ENCODE results near the gene LINC01488.

LINC01488 gene

DNA sequence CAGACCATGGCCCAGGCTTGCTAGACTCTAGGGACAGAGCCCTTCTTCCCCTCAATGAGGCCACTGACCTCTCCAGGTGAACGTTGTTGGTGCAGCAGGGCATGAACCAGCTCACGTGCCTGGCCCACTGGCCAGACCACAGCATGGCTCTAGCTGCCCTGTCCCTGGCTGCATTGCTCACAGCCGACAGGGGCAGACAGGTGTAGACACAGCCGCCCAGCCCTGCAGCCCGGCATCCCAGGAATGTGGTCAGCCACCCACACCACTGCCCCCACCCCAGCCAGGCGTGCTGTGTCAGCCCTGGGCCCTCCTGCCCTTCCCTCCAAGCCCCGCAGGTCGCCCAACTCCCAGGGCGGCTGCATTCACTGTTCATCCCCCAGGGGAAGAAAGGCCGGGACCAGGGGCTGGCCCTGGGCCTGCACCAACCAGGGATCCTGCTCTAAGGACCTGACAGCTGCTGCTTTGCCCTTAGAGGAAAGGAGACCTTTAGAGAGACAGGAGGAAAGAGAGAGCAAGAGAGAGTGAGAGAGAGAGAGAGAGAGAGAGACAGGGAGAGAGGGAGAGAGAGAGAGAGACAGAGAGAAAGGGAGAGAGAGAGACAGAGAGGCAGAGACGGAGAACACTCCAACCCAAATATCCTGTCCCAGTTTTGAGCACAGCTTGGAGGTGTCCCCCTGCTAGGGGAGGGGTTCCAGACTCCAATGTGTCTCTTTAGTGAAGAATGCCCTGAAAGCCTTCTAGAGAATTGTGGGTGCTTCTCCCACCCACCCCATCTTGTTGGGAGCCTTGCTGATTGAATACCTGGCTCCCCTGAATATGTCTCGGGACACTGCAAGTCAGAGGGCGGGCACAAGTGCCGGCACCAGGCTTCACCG, 44.2 kb upstream of the LINC01488 start:
- no peak overlapping the region for H3K4me3 ChIP-seq (ENCODE audit: control insufficient read depth in 1 of 7, extremely low read depth in 1 of 7, insufficient read depth in 4 of 7, low read depth in 2 of 7, low read length in 6 of 7)
- H3K27ac ChIP-seq (ENCODE audit: insufficient read depth in 1 of 2, low read depth in 1 of 2, low read length in 2 of 2, poor library complexity in 1 of 2, severe bottlenecking in 2 of 2): no peak overlapping the region
- POLR2A ChIA-PET: interaction anchor here (1.3 to 1.8 kb wide), 2 partner anchors 12 to 140 kb away, joined by 4 to 6 read pairs; no protein-coding TSS in a partner anchor
- no peaks in the 10 kb centered on the region for H3K36me3 ChIP-seq (ENCODE audit: control insufficient read depth in 4 of 4, insufficient read depth in 4 of 4, low read length in 3 of 4)
- DNase-seq: no peak
- CTCF ChIA-PET: interaction anchor here (1.0 to 1.5 kb wide), 3 partner anchors 8 to 59 kb away, joined by 3 to 4 read pairs (median 3); no protein-coding TSS in a partner anchor
- no peaks in the 10 kb centered on the region for H3K9me3 ChIP-seq (ENCODE audit: control extremely low read depth in 1 of 5, control insufficient read depth in 4 of 5, insufficient read depth in 2 of 5, low read depth in 1 of 5, low read length in 4 of 5)
- H3K27me3 ChIP-seq (replicated peaks in 2 of 5; ENCODE audit: control insufficient read depth in 4 of 5, insufficient read depth in 5 of 5, low read length in 4 of 5): no peaks in the 10 kb centered on the region
- peaks cover 0 to 34% (median 29%) of the 10 kb centered on the region in 4 experiments for H3K4me1 ChIP-seq (ENCODE audit: control extremely low read depth in 1 of 4, control insufficient read depth in 4 of 4, insufficient read depth in 4 of 4, low read length in 3 of 4)
- 93% methylated on average over 8 of the region's 15 CpGs for WGBS (ENCODE audit: insufficient coverage)

DNA sequence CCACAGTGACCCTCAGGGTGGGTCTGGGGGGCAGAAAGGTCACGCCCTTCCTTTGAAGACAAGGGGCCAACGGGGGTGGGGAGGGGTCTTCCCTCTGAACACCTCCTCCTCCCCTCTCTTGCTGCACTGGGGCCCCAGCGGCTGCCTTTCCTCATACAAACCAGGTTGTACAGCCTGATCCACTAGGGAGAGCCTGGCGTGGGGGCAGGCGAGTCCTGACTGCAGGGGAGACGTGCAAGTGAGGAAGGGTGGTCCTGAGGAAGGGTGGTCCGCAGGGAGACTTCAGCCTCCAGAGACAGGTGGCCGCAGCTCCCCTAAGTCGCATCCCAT, 43.6 kb upstream of the LINC01488 start:
- Histone ChIP-seq H3K4me3 (ENCODE audit: control insufficient read depth in 1 of 7, extremely low read depth in 1 of 7, insufficient read depth in 4 of 7, low read depth in 2 of 7, low read length in 6 of 7) (no peak overlapping the region), H3K27ac (ENCODE audit: insufficient read depth in 1 of 2, low read depth in 1 of 2, low read length in 2 of 2, poor library complexity in 1 of 2, severe bottlenecking in 2 of 2) (no peak overlapping the region), H3K36me3 (ENCODE audit: control insufficient read depth in 4 of 4, insufficient read depth in 4 of 4, low read length in 3 of 4) (no peaks in the 10 kb centered on the region), H3K9me3 (ENCODE audit: control extremely low read depth in 1 of 5, control insufficient read depth in 4 of 5, insufficient read depth in 2 of 5, low read depth in 1 of 5, low read length in 4 of 5) (no peaks in the 10 kb centered on the region), H3K27me3 (replicated peaks in 2 of 5; ENCODE audit: control insufficient read depth in 4 of 5, insufficient read depth in 5 of 5, low read length in 4 of 5) (no peaks in the 10 kb centered on the region), H3K4me1 (ENCODE audit: control extremely low read depth in 1 of 4, control insufficient read depth in 4 of 4, insufficient read depth in 4 of 4, low read length in 3 of 4) (peaks cover 5 to 40% (median 34%) of the 10 kb centered on the region in 4 experiments)
- ChIA-PET CTCF (interaction anchor here (1.0 to 1.5 kb wide), 2 partner anchors 9 to 59 kb away, joined by 3 to 4 read pairs; no protein-coding TSS in a partner anchor), POLR2A (no interaction called here)
- no peak for DNase-seq
- WGBS (ENCODE audit: insufficient coverage): 94% methylated on average over 7 of the region's 9 CpGs

DNA sequence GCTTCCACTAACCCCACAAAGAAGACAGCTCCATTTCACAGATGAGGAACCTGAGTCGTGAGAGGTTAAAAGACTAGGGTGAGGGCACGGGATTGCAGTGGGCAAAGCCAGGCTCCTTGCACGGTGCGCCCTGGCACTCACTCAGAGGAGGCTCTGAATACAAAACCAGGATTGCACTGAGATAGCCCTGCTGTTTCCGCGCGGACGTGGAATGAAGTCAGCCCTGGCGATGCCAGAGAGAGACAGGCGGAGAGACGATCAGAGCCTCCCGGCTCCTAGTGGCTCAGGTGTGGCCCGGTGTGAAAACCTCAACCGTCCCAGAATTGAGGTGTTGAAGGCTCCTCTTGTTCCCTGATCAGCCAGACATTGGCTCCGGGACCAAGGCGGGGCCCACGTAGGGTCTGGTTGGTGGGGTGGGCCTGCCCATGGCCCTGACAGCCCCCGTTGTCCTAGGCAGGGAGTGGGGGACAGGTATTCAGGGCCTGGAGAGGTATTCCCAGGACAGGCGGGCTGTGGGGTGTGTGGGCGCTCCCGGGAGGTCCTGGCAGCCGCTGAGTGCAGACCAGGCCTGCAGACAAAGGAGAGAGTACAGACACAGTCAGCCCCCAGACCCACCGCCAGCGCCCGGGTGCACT, 43.1 kb upstream of the LINC01488 start:
- no peaks in the 10 kb centered on the region for H3K27me3 ChIP-seq (replicated peaks in 2 of 5; ENCODE audit: control insufficient read depth in 4 of 5, insufficient read depth in 5 of 5, low read length in 4 of 5)
- ChIA-PET CTCF (interaction anchor here (1.5 kb wide), 1 partner anchor 9 kb away, joined by 4 read pairs; no protein-coding TSS in a partner anchor), POLR2A (no interaction called here)
- H3K36me3 ChIP-seq (ENCODE audit: control insufficient read depth in 4 of 4, insufficient read depth in 4 of 4, low read length in 3 of 4): no peaks in the 10 kb centered on the region
- 98% methylated on average over 22 of the region's 25 CpGs for WGBS (ENCODE audit: insufficient coverage)
- peaks cover 5 to 46% (median 39%) of the 10 kb centered on the region in 4 experiments for H3K4me1 ChIP-seq (ENCODE audit: control extremely low read depth in 1 of 4, control insufficient read depth in 4 of 4, insufficient read depth in 4 of 4, low read length in 3 of 4)
- DNase-seq: no peak
- no peak overlapping the region for H3K27ac ChIP-seq (ENCODE audit: insufficient read depth in 1 of 2, low read depth in 1 of 2, low read length in 2 of 2, poor library complexity in 1 of 2, severe bottlenecking in 2 of 2)
- H3K9me3 ChIP-seq (ENCODE audit: control extremely low read depth in 1 of 5, control insufficient read depth in 4 of 5, insufficient read depth in 2 of 5, low read depth in 1 of 5, low read length in 4 of 5): no peaks in the 10 kb centered on the region
- H3K4me3 ChIP-seq (ENCODE audit: control insufficient read depth in 1 of 7, extremely low read depth in 1 of 7, insufficient read depth in 4 of 7, low read depth in 2 of 7, low read length in 6 of 7): no peak overlapping the region

DNA sequence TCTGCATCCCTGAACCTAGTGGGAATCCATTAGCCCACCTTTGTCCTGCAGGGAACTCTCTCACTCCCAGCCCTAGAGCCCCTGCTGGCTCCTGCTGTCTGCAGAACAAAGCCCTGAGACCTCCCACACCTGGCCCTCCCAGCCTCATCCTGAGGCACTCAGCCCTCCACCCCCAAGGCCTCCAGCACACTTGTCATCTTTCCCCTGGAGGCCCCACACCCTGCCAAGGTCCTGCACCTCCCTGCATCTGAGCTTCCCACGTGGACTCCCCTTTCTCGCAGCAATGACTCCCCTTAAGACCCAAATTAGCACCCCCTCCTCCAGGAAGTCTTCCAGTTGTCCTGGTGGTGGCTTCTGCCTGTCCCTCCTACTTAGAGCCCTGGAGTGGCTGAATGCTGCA, 42.3 kb upstream of the LINC01488 start:
- H3K9me3 ChIP-seq (ENCODE audit: control extremely low read depth in 1 of 5, control insufficient read depth in 4 of 5, insufficient read depth in 2 of 5, low read depth in 1 of 5, low read length in 4 of 5): no peaks in the 10 kb centered on the region
- peaks cover 5 to 53% (median 46%) of the 10 kb centered on the region in 4 experiments for H3K4me1 ChIP-seq (ENCODE audit: control extremely low read depth in 1 of 4, control insufficient read depth in 4 of 4, insufficient read depth in 4 of 4, low read length in 3 of 4)
- ChIA-PET CTCF (interaction anchor here (1.2 kb wide), 1 partner anchor 147 kb away, joined by 6 read pairs; no protein-coding TSS in a partner anchor), POLR2A (no interaction called here)
- H3K36me3 ChIP-seq (ENCODE audit: control insufficient read depth in 4 of 4, insufficient read depth in 4 of 4, low read length in 3 of 4): no peaks in the 10 kb centered on the region
- no peak overlapping the region for H3K4me3 ChIP-seq (ENCODE audit: control insufficient read depth in 1 of 7, extremely low read depth in 1 of 7, insufficient read depth in 4 of 7, low read depth in 2 of 7, low read length in 6 of 7)
- H3K27me3 ChIP-seq (replicated peaks in 2 of 5; ENCODE audit: control insufficient read depth in 4 of 5, insufficient read depth in 5 of 5, low read length in 4 of 5): no peaks in the 10 kb centered on the region
- no peak overlapping the region for H3K27ac ChIP-seq (ENCODE audit: insufficient read depth in 1 of 2, low read depth in 1 of 2, low read length in 2 of 2, poor library complexity in 1 of 2, severe bottlenecking in 2 of 2)
- DNase-seq: no peak
- 94% methylated on average over 2 of the region's 2 CpGs for WGBS (ENCODE audit: insufficient coverage)

DNA sequence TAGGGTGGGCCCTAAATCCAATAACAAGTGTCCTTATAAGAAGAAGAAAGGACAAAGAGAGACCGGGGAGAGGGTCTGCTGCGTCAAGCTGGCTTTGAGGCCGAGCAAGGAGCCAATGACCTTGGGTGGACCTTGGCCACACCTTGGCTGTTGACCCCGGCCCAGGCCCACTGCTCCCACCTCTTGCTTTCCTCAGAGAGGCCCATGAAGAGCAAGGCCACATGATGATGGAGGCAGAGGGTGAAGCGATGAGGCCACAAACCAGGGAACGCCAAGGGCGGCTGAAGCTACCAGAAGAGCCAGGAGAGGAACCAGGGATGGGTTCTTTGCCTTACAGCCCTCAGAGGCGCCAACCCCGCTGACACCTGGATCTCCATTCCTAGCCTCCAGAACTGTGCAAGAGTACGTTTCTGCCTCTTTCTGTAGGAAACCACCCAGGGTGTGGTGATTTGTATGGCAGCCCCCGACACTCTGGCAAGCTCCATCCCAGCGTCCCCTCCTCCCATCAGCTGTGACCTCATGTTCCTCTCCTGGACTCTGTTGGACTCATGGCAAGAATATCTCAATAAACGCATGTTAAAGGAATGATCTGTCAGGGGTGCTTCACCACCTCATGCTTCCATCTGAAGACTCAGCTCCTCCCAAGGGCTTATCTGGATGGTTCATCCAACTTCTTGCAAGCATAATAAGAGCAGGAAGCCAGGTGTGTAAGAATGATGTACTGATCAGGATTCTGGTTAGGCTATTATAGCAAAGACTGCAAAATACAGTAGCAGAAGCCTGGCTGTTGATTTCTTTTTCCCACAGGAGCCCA, 41.6 kb upstream of the LINC01488 start:
- POLR2A ChIA-PET: interaction anchor here (0.7 kb wide), 1 partner anchor 94 kb away, joined by 3 read pairs; no protein-coding TSS in a partner anchor
- no peaks in the 10 kb centered on the region for H3K27me3 ChIP-seq (replicated peaks in 2 of 5; ENCODE audit: control insufficient read depth in 4 of 5, insufficient read depth in 5 of 5, low read length in 4 of 5)
- DNase-seq: no peak
- peaks cover 5 to 55% (median 46%) of the 10 kb centered on the region in 4 experiments for H3K4me1 ChIP-seq (ENCODE audit: control extremely low read depth in 1 of 4, control insufficient read depth in 4 of 4, insufficient read depth in 4 of 4, low read length in 3 of 4)
- H3K9me3 ChIP-seq (ENCODE audit: control extremely low read depth in 1 of 5, control insufficient read depth in 4 of 5, insufficient read depth in 2 of 5, low read depth in 1 of 5, low read length in 4 of 5): no peaks in the 10 kb centered on the region
- CTCF ChIA-PET: interaction anchor here (0.6 to 1.2 kb wide), 2 partner anchors 147 to 514 kb away, joined by 3 to 6 read pairs; no protein-coding TSS in a partner anchor
- H3K36me3 ChIP-seq (ENCODE audit: control insufficient read depth in 4 of 4, insufficient read depth in 4 of 4, low read length in 3 of 4): no peaks in the 10 kb centered on the region
- no peak overlapping the region for H3K4me3 ChIP-seq (ENCODE audit: control insufficient read depth in 1 of 7, extremely low read depth in 1 of 7, insufficient read depth in 4 of 7, low read depth in 2 of 7, low read length in 6 of 7)
- 100% methylated on average over 9 of the region's 13 CpGs for WGBS (ENCODE audit: insufficient coverage)
- H3K27ac ChIP-seq (ENCODE audit: insufficient read depth in 1 of 2, low read depth in 1 of 2, low read length in 2 of 2, poor library complexity in 1 of 2, severe bottlenecking in 2 of 2): no peak overlapping the region

DNA sequence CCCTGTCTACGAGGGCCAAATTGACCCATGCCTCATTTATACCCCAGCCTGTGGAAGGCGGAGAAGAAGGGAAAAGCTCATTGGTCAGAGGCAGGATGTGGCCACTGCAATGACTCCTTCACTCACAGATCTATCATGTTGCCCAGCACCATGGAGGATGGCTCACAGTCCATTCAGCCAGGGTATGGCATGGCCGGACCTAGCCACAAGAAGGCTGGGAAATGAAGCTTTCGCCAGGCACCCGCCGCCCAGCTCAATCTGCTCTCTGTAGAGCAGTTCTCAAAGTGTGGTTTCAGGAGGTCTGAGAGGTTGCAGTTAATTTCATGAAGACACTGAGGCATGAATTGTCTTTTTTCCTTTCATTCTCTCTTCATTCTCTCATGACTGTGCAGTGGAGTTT, 40.6 kb upstream of the LINC01488 start:
- H3K9me3 ChIP-seq (ENCODE audit: control extremely low read depth in 1 of 5, control insufficient read depth in 4 of 5, insufficient read depth in 2 of 5, low read depth in 1 of 5, low read length in 4 of 5): no peaks in the 10 kb centered on the region
- peaks cover 5 to 53% (median 36%) of the 10 kb centered on the region in 4 experiments for H3K4me1 ChIP-seq (ENCODE audit: control extremely low read depth in 1 of 4, control insufficient read depth in 4 of 4, insufficient read depth in 4 of 4, low read length in 3 of 4)
- H3K27me3 ChIP-seq (replicated peaks in 2 of 5; ENCODE audit: control insufficient read depth in 4 of 5, insufficient read depth in 5 of 5, low read length in 4 of 5): no peaks in the 10 kb centered on the region
- no peaks in the 10 kb centered on the region for H3K36me3 ChIP-seq (ENCODE audit: control insufficient read depth in 4 of 4, insufficient read depth in 4 of 4, low read length in 3 of 4)
- ChIA-PET POLR2A (interaction anchor here (0.6 to 0.7 kb wide), 2 partner anchors 93 to 102 kb away, joined by 3 to 4 read pairs; no protein-coding TSS in a partner anchor), CTCF (no interaction called here)
- 97% methylated on average over 4 of the region's 6 CpGs for WGBS (ENCODE audit: insufficient coverage)
- no peak overlapping the region for H3K4me3 ChIP-seq (ENCODE audit: control insufficient read depth in 1 of 7, extremely low read depth in 1 of 7, insufficient read depth in 4 of 7, low read depth in 2 of 7, low read length in 6 of 7)
- DNase-seq: no peak
- no peak overlapping the region for H3K27ac ChIP-seq (ENCODE audit: insufficient read depth in 1 of 2, low read depth in 1 of 2, low read length in 2 of 2, poor library complexity in 1 of 2, severe bottlenecking in 2 of 2)

Measured in common myeloid progenitor, CD34-positive (primary cell).